Suprapubic skin (tissue), 4 donors: ENCODE measurements around the gene EMCN. TPM values are rescaled to one million over a fixed set of nuclear protein-coding genes. Genes with fewer than 3 reads are reported as not detected.
"Not testable (repeated sequence)": the region's sequence is repeated elsewhere in the genome, so short reads cannot be mapped to it uniquely, and the experiment has no call there.

Experiments used
- DNase-seq, 2 donors: peaks; one replicate each; pipeline ENCODE4 v3.0.0-alpha.2; 2019; ENCODE audit warnings: low spot score in 2 of 2
- H3K27ac ChIP-seq: fragments of 200-600 bp; sonication (generic); one replicate; pipeline ENCODE4 v1.5.1; 2019
- H3K27me3 ChIP-seq: fragments of 200-600 bp; sonication (generic); one replicate; pipeline ENCODE4 v1.5.1; 2019
- H3K36me3 ChIP-seq: fragments of 200-600 bp; sonication (generic); one replicate; pipeline ENCODE4 v1.5.1; 2019
- H3K4me1 ChIP-seq: fragments of 200-600 bp; sonication (generic); one replicate; pipeline ENCODE4 v1.5.1; 2019
- H3K4me3 ChIP-seq: fragments of 200-600 bp; sonication (generic); one replicate; pipeline ENCODE4 v1.5.1; 2019; ENCODE audit warnings: mild to moderate bottlenecking
- H3K9me3 ChIP-seq: fragments of 200-600 bp; sonication (generic); one replicate; pipeline ENCODE4 v1.5.1; 2019
- CTCF ChIP-seq, 2 donors: fragments of 200-600 bp in 1 of 2; fragments of 450-650 bp in 1 of 2; sonication (generic) in 1 of 2; IDR thresholded peaks; one replicate each; pipeline ENCODE4 v1.5.1; 2016 to 2019; ENCODE audit warnings: antibody characterized with exemption in 2 of 2, mild to moderate bottlenecking in 1 of 2, moderate library complexity in 1 of 2
- EP300 ChIP-seq: sonication (generic); formaldehyde crosslinking; IDR thresholded peaks from one replicate; pipeline ENCODE4 v1.6.1; 2017; ENCODE audit warnings: antibody characterized with exemption
- POLR2A ChIP-seq, 2 donors: fragments of 450-650 bp; IDR thresholded peaks; one replicate each; pipeline ENCODE4 v1.6.1; 2017; ENCODE audit warnings: antibody characterized with exemption in 2 of 2, mild to moderate bottlenecking in 2 of 2, moderate library complexity in 2 of 2
- POLR2AphosphoS5 ChIP-seq, 3 donors: sonication (generic); formaldehyde crosslinking; IDR thresholded peaks; one replicate each; pipeline ENCODE4 v1.6.1; 2017; ENCODE audit warnings: antibody characterized with exemption in 3 of 3
- WGBS: methylation state at CpG from one replicate; pipeline ENCODE4 v1.1.5; 2018; 5-methylcytosine and 5-hydroxymethylcytosine counted together
- total RNA-seq, 4 donors: library from RNA; depleted of rRNA; stranded (reverse); fragments of >200 nt; gene quantifications; one replicate each; pipeline ENCODE4 v1.1.0, GENCODE V29; 2016

Gene EMCN
- total RNA-seq, 4 donors from 2014 or later = 5.3 to 22.7 (median 10.2) TPM

GRCh38 chr4:100414016-100414790, 103.6 kb downstream of the EMCN start:
- Histone ChIP-seq H3K27me3 (no peaks in the 10 kb centered on the region), H3K9me3 (no peaks in the 10 kb centered on the region), H3K27ac (no peak overlapping the region), H3K4me1 (no peaks in the 10 kb centered on the region), H3K4me3 (no peak overlapping the region), H3K36me3 (no peaks in the 10 kb centered on the region)
- WGBS = 88% methylated on average over 3 of the region's 3 CpGs
- DNase-seq = no peak
- TF ChIP-seq CTCF (IDR thresholded peaks at IDR 0.05) = no peak
- no peak for TF ChIP-seq POLR2AphosphoS5 (IDR thresholded peaks at IDR 0.05)
- TF ChIP-seq EP300 = no peak
- no peak for TF ChIP-seq POLR2A (IDR thresholded peaks at IDR 0.05)

- DNase-seq = no peak
- Histone ChIP-seq H3K9me3 (no peaks in the 10 kb centered on the region), H3K27ac (no peak overlapping the region), H3K4me1 (no peaks in the 10 kb centered on the region), H3K27me3 (no peaks in the 10 kb centered on the region), H3K4me3 (no peak overlapping the region), H3K36me3 (no peaks in the 10 kb centered on the region)
- 71% methylated on average over 1 of the region's 1 CpG for WGBS
- TF ChIP-seq CTCF (IDR thresholded peaks at IDR 0.05) (no peak), POLR2AphosphoS5 (IDR thresholded peaks at IDR 0.05) (no peak), POLR2A (IDR thresholded peaks at IDR 0.05) (no peak), EP300 (no peak)
These were observed 126.0 kb downstream of the EMCN start for GRCh38 chr4:100391863-100392262.

GRCh38 chr4:100391086-100391485, 126.7 kb downstream of the EMCN start:
- no peak for DNase-seq
- H3K27me3 ChIP-seq = no peaks in the 10 kb centered on the region
- TF ChIP-seq POLR2A (IDR thresholded peaks at IDR 0.05) = no peak
- no peak for TF ChIP-seq EP300
- TF ChIP-seq POLR2AphosphoS5 (IDR thresholded peaks at IDR 0.05) = no peak
- no peak for TF ChIP-seq CTCF (IDR thresholded peaks at IDR 0.05)
- no peak overlapping the region for H3K27ac ChIP-seq
- H3K4me3 ChIP-seq = no peak overlapping the region
- H3K4me1 ChIP-seq = no peaks in the 10 kb centered on the region
- H3K9me3 ChIP-seq = no peaks in the 10 kb centered on the region
- 53% methylated on average over 1 of the region's 1 CpG for WGBS
- H3K36me3 ChIP-seq = no peaks in the 10 kb centered on the region

- no peaks in the 10 kb centered on the region for H3K4me1 ChIP-seq
- H3K9me3 ChIP-seq = no peaks in the 10 kb centered on the region
- DNase-seq = no peak
- H3K27me3 ChIP-seq = no peaks in the 10 kb centered on the region
- whole genome bisulfite sequencing = 74% methylated on average over 1 of the region's 1 CpG
- no peak overlapping the region for H3K27ac ChIP-seq
- no peak overlapping the region for H3K4me3 ChIP-seq
- H3K36me3 ChIP-seq = no peaks in the 10 kb centered on the region
- TF ChIP-seq POLR2AphosphoS5 (IDR thresholded peaks at IDR 0.05) (no peak), EP300 (no peak), POLR2A (IDR thresholded peaks at IDR 0.05) (no peak)
These were observed 131.6 kb downstream of the EMCN start for GRCh38 chr4:100386270-100386669.

GRCh38 chr4:100380401-100380800, 137.4 kb downstream of the EMCN start:
- not testable (repeated sequence) for H3K36me3 ChIP-seq, DNase-seq, H3K27ac ChIP-seq, H3K4me3 ChIP-seq, H3K4me1 ChIP-seq, H3K27me3 ChIP-seq, H3K9me3 ChIP-seq
- 91% methylated on average over 1 of the region's 1 CpG for WGBS

- no peak for DNase-seq
- WGBS = 87% methylated on average over 5 of the region's 5 CpGs
- no peak overlapping the region for H3K27ac ChIP-seq
- H3K27me3 ChIP-seq = no peaks in the 10 kb centered on the region
- no peak overlapping the region for H3K4me3 ChIP-seq
- H3K9me3 ChIP-seq = no peaks in the 10 kb centered on the region
- no peaks in the 10 kb centered on the region for H3K36me3 ChIP-seq
- no peaks in the 10 kb centered on the region for H3K4me1 ChIP-seq
- TF ChIP-seq POLR2AphosphoS5 (IDR thresholded peaks at IDR 0.05) (no peak), EP300 (no peak), CTCF (IDR thresholded peaks at IDR 0.05) (no peak), POLR2A (IDR thresholded peaks at IDR 0.05) (no peak)
These were observed 138.2 kb downstream of the EMCN start for GRCh38 chr4:100379583-100380105.
